BLaER1 (cell line): ENCODE data around the gene GNAS.
A peak's percentile ranks its signal among the peaks of the same experiment; 100 is the strongest.
"Not testable (repeated sequence)": the region's sequence is repeated elsewhere in the genome, so short reads cannot be mapped to it uniquely, and the experiment has no call there.

Experiments used
- H3K27ac ChIP-seq: shearing (Covaris generic); formaldehyde crosslinking; 2 replicates; pipeline ENCODE4 v1.8.1; 2022
- H3K27me3 ChIP-seq: shearing (Covaris generic); formaldehyde crosslinking; 2 replicates; pipeline ENCODE4 v1.8.1; 2022
- H3K36me3 ChIP-seq: shearing (Covaris generic); formaldehyde crosslinking; 2 replicates; pipeline ENCODE4 v1.8.1; 2022
- H3K4me1 ChIP-seq: shearing (Covaris generic); formaldehyde crosslinking; 2 replicates; pipeline ENCODE4 v1.8.1; 2022
- H3K4me2 ChIP-seq: shearing (Covaris generic); formaldehyde crosslinking; 2 replicates; pipeline ENCODE4 v1.8.1; 2022
- H3K4me3 ChIP-seq: shearing (Covaris generic); formaldehyde crosslinking; 2 replicates; pipeline ENCODE4 v1.8.1; 2022
- H3K9ac ChIP-seq: shearing (Covaris generic); formaldehyde crosslinking; 2 replicates; pipeline ENCODE4 v1.8.1; 2022
- H3K9me3 ChIP-seq: shearing (Covaris generic); formaldehyde crosslinking; 2 replicates; pipeline ENCODE4 v1.8.1; 2022
- H4K20me1 ChIP-seq: shearing (Covaris generic); formaldehyde crosslinking; 2 replicates; pipeline ENCODE4 v1.8.1; 2022
- Cebpa-rat ChIP-seq: shearing (Covaris generic); IDR thresholded peaks from 2 replicates; pipeline ENCODE4 v1.8.1; 2022

The GNAS gene

GRCh38 chr20:58816051-58816450, 36.5 kb upstream of the GNAS start:
- H3K27ac ChIP-seq: peak overlapping the region; percentile 52; the same call in 1 of the 2 replicates
- H3K27me3 ChIP-seq: no peaks in the 10 kb centered on the region
- peaks cover 17% of the 10 kb centered on the region for H3K9me3 ChIP-seq
- no peaks in the 10 kb centered on the region for H4K20me1 ChIP-seq
- H3K4me2 ChIP-seq: peak overlapping the region; percentile 63
- peaks cover 47% of the 10 kb centered on the region for H3K4me1 ChIP-seq
- TF ChIP-seq Cebpa-rat: no peak
- H3K9ac ChIP-seq: no peak overlapping the region
- H3K4me3 ChIP-seq: no peak overlapping the region
- H3K36me3 ChIP-seq: no peaks in the 10 kb centered on the region

GRCh38 chr20:58816957-58817651, 35.4 kb upstream of the GNAS start:
- Histone ChIP-seq H3K9ac (no peak overlapping the region), H3K27ac (no peak overlapping the region), H3K4me2 (peak overlapping the region; percentile 60), H3K4me3 (no peak overlapping the region), H4K20me1 (no peaks in the 10 kb centered on the region), H3K4me1 (peaks cover 42% of the 10 kb centered on the region), H3K9me3 (peaks cover 22% of the 10 kb centered on the region), H3K36me3 (no peaks in the 10 kb centered on the region), H3K27me3 (no peaks in the 10 kb centered on the region)
- TF ChIP-seq Cebpa-rat: no peak

GRCh38 chr20:58817748-58818147, 34.8 kb upstream of the GNAS start:
- Histone ChIP-seq H3K36me3 (no peaks in the 10 kb centered on the region), H3K9me3 (peaks cover 22% of the 10 kb centered on the region), H3K9ac (no peak overlapping the region), H3K4me1 (peaks cover 42% of the 10 kb centered on the region), H3K27ac (no peak overlapping the region), H3K4me2 (peak overlapping the region; percentile 60), H4K20me1 (no peaks in the 10 kb centered on the region), H3K4me3 (no peak overlapping the region), H3K27me3 (no peaks in the 10 kb centered on the region)
- TF ChIP-seq Cebpa-rat: no peak

GRCh38 chr20:58818586-58819285, 33.8 kb upstream of the GNAS start:
- no peak for TF ChIP-seq Cebpa-rat
- no peaks in the 10 kb centered on the region for H4K20me1 ChIP-seq
- H3K4me1 ChIP-seq: peaks cover 42% of the 10 kb centered on the region
- no peak overlapping the region for H3K4me2 ChIP-seq
- no peak overlapping the region for H3K9ac ChIP-seq
- H3K27me3 ChIP-seq: no peaks in the 10 kb centered on the region
- no peak overlapping the region for H3K27ac ChIP-seq
- no peak overlapping the region for H3K4me3 ChIP-seq
- no peaks in the 10 kb centered on the region for H3K36me3 ChIP-seq
- H3K9me3 ChIP-seq: peaks cover 22% of the 10 kb centered on the region

- Histone ChIP-seq H3K27ac (no peak overlapping the region), H3K36me3 (no peaks in the 10 kb centered on the region), H3K27me3 (no peaks in the 10 kb centered on the region), H3K9ac (no peak overlapping the region), H4K20me1 (no peaks in the 10 kb centered on the region), H3K9me3 (peaks cover 22% of the 10 kb centered on the region), H3K4me3 (no peak overlapping the region), H3K4me2 (no peak overlapping the region), H3K4me1 (peaks cover 37% of the 10 kb centered on the region)
- no peak for TF ChIP-seq Cebpa-rat
Observed at GRCh38 chr20:58819921-58820320, 32.6 kb upstream of the GNAS start.

GRCh38 chr20:58820515-58820914, 32.0 kb upstream of the GNAS start:
- peaks cover 31% of the 10 kb centered on the region for H3K4me1 ChIP-seq
- not testable (repeated sequence) for H3K27me3 ChIP-seq

GRCh38 chr20:58822149-58822548, 30.4 kb upstream of the GNAS start:
- Histone ChIP-seq H3K4me3 (no peak overlapping the region), H3K36me3 (no peaks in the 10 kb centered on the region), H4K20me1 (no peaks in the 10 kb centered on the region), H3K4me2 (no peak overlapping the region), H3K27ac (no peak overlapping the region), H3K4me1 (peaks cover 15% of the 10 kb centered on the region), H3K9ac (no peak overlapping the region), H3K9me3 (peaks cover 22% of the 10 kb centered on the region), H3K27me3 (no peaks in the 10 kb centered on the region)
- TF ChIP-seq Cebpa-rat: no peak

More at GRCh38 chr20:58820515-58820914, 32.0 kb upstream of the GNAS start:
- not testable (repeated sequence) for H3K4me3 ChIP-seq, H3K27ac ChIP-seq, H3K36me3 ChIP-seq, H3K9ac ChIP-seq, H3K4me2 ChIP-seq, H4K20me1 ChIP-seq
- H3K9me3 ChIP-seq: peaks cover 22% of the 10 kb centered on the region

GRCh38 chr20:58822748-58823730, 29.5 kb upstream of the GNAS start:
- no peak overlapping the region for H3K4me2 ChIP-seq
- TF ChIP-seq Cebpa-rat: no peak
- no peaks in the 10 kb centered on the region for H3K36me3 ChIP-seq

GRCh38 chr20:58824843-58825242, 27.7 kb upstream of the GNAS start:
- H3K27me3 ChIP-seq: no peaks in the 10 kb centered on the region
- no peaks in the 10 kb centered on the region for H4K20me1 ChIP-seq
- no peak overlapping the region for H3K27ac ChIP-seq
- TF ChIP-seq Cebpa-rat: no peak
- no peaks in the 10 kb centered on the region for H3K4me1 ChIP-seq
- no peak overlapping the region for H3K9ac ChIP-seq
- no peak overlapping the region for H3K4me3 ChIP-seq
- no peaks in the 10 kb centered on the region for H3K36me3 ChIP-seq
- H3K9me3 ChIP-seq: peaks cover 16% of the 10 kb centered on the region
- H3K4me2 ChIP-seq: no peak overlapping the region

More at GRCh38 chr20:58822748-58823730, 29.5 kb upstream of the GNAS start:
- H3K4me3 ChIP-seq: no peak overlapping the region
- peaks cover 22% of the 10 kb centered on the region for H3K9me3 ChIP-seq
- no peaks in the 10 kb centered on the region for H3K27me3 ChIP-seq
- no peak overlapping the region for H3K27ac ChIP-seq
- no peaks in the 10 kb centered on the region for H4K20me1 ChIP-seq
- H3K9ac ChIP-seq: no peak overlapping the region
- peaks cover 6% of the 10 kb centered on the region; the same call in 1 of the 2 replicates for H3K4me1 ChIP-seq

GRCh38 chr20:58825450-58825849, 27.1 kb upstream of the GNAS start:
- Histone ChIP-seq H3K9ac (no peak overlapping the region), H3K4me2 (no peak overlapping the region), H3K4me3 (no peak overlapping the region), H3K27ac (no peak overlapping the region), H3K4me1 (no peaks in the 10 kb centered on the region), H3K27me3 (no peaks in the 10 kb centered on the region), H3K36me3 (no peaks in the 10 kb centered on the region), H3K9me3 (peaks cover 10% of the 10 kb centered on the region), H4K20me1 (no peaks in the 10 kb centered on the region)
- no peak for TF ChIP-seq Cebpa-rat
